GM19043 (cell line): ENCODE measurements around the gene CISTR.
A peak's percentile ranks its signal among the peaks of the same experiment; 100 is the strongest.
"Not testable (repeated sequence)": the region's sequence is repeated elsewhere in the genome, so short reads cannot be mapped to it uniquely, and the experiment has no call there.

ENCODE experiments used
- ATAC-seq: cut with Tn5 transposase; IDR thresholded peaks from one replicate; pipeline ENCODE4 v1.9.1; 2021; ENCODE audit warnings: low read depth; ENCODE audit not compliant: unreplicated experiment

CISTR gene

DNA sequence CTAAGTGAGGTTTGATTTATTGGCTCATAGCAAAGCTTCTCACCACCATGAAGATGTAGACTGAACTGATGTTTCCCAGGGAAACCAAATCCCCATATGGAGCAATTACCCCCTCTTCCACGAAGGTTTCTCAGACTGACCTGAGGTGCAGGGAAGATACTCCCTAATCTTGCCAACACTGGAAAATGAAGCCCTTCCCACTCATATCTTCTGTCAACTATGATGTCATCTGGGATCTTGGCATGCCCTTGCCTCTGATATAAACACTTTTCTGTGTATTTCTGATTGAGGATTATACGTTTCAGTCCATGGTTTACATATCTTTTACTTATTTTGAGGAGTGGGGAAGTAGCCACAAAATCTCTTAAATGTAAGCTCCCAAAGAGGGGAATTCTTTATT, 14.1 kb upstream of the CISTR start:
- no peak for ATAC-seq

DNA sequence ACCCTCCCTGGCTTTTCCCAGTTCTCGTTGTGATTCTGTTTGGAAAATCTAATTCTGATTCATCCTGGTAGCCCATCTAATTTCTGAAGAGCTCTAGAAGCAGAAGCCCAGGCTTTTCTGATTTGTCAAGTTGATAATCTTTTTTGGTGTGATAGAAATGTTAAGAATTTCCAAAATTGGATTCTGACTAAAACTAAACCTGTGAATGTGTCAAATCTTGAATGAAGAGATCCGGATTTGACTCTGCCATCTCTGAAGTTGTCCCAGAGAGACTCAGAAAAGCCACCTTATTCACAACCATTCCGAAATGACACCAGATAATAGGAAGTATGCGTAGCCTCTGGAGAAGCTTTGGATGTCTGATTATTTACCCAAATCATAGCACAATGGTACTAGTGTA, 12.8 kb upstream of the CISTR start:
- ATAC-seq: no peak

DNA sequence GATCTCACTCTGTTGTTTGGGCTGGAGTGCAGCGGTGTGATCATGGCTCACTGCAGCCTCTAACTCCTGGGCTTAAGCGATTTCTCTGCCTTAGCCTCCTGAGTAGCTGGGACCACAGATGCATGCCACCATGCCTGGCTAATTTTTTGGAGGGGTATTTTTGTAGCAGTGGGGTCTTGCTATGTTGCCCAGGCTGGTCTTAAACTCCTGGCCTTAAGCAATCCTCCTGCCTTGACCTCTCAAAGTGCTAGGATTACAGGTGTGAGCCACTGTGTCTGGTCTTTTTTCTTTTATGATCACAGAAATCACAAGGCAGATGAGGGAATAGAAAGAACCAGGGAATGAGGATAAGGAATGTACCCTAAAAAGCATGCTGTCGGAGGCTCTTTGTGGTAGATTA, 11.0 kb upstream of the CISTR start:
- not testable (repeated sequence) for ATAC-seq

DNA sequence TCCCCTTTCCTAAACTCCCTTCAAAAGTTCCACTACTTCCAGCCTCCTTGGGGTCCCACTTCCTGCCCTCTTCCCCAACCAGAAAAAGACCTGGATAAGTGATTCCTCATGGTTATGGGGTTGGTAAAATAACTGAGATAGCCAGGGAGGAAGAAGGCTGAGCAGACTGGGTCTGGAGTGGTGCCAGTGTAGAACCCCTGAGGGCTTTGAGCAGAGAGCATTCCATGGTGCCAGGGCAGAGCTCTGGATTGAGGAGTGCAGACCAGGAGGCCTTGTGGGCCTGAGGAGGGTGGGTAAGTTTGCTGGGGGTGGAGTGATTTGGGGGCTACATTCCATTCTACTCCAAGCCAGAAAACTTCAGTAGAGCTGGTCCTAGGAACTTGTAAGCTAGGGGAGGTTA, 9.5 kb upstream of the CISTR start:
- no peak for ATAC-seq

DNA sequence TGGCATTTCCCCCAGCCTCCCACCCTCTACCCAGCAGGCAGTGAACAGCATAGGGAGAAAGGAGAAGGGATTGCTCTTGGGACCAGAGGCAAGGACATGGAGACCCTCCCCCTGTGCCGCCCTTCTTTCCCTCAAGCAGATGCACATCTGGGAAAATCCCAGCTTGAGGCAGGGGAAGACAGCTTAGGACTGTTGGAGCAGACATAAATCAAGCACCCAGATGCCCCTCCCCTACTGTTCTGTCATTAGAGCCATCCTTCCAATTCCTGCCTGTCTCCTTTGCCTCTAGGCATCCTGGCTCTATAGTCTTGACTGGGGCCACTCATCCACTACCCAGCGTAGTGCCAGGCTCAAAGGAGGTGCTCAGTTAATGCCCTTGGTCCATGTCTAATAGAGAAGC, 7.5 kb upstream of the CISTR start:
- ATAC-seq: no peak

DNA sequence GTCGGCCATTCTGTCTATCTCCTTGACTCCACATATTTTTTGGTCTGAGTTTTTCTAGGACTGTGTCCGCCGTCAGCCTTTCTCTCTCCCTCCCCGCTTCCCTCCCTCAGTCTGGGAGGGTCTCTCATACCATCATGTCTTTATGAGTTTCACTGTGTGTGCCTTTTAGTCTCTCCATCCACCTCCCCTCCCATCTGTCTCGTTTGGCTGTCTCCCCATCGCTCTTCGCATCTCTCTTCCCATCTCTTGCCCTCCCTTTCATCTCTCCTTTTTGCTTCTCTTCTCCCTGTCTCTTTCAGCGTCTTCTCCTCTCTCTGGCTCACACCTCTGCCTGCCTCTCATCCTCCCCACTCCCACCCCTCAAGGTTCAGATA, 6.9 kb upstream of the CISTR start:
- no peak for ATAC-seq

DNA sequence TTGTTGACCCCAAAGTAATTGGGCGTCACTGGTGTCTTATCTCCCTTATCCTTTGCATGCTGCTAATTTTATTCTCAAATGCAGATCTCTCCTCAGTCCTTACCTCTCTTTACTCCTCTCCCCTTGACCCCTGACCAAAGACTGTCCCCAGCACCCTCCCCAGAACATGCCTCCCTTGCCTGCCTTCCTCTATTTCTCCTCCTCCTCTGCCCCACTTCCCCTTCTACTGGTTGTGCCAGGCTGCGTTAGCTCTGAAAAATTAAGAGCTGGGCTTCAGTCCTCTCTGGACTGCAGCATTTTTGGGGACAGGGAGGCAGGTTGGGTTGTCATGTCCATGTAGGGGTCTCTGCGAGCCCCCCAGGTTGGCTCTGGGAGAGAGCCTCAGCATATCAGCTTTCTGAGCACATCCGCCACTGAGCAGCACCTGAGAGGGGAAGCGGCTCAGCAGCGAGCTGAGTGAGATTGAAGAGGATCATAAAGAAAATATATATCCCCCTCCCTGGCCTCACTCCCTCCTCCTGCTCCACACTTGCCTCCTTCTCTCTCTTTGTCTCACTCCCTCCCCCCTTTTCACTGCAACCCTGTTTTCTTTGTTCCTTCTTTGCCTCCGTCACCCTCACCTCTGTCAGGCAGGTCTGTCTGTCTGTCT, 6.4 kb upstream of the CISTR start:
- no peak for ATAC-seq

DNA sequence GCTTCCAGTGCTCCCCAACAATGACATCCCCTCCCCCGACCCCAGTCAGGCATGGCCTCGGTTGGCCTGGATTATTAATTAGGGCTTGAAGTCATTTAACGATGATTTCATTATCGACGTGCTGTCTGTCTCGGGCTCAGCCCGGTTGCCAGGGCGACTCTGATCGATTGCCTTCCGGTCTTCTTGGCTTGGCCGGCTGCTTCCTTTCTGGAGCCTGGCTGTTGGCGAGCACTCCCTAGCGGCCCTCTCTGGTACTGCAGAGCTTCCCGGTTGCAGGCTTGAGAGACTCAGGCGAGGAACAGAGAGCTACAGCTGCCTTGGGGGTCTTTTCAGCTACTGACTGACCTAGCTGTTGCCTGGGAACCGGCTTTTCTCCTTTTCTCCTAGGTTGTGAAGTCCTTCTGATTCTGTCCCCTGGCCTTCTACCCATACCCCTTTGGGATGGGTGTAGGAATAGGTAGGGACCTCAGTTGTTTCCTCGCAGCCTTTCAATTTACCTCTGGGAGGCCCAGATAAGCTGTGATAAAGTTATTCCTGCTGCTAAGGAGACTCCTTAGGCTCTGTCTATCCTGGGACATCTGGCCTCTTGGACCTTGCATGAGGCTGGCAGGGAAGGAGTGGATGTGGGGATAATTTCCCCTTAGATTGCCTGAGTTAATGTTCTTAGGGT, 5.5 kb upstream of the CISTR start:
- peak; percentile 38 for ATAC-seq

DNA sequence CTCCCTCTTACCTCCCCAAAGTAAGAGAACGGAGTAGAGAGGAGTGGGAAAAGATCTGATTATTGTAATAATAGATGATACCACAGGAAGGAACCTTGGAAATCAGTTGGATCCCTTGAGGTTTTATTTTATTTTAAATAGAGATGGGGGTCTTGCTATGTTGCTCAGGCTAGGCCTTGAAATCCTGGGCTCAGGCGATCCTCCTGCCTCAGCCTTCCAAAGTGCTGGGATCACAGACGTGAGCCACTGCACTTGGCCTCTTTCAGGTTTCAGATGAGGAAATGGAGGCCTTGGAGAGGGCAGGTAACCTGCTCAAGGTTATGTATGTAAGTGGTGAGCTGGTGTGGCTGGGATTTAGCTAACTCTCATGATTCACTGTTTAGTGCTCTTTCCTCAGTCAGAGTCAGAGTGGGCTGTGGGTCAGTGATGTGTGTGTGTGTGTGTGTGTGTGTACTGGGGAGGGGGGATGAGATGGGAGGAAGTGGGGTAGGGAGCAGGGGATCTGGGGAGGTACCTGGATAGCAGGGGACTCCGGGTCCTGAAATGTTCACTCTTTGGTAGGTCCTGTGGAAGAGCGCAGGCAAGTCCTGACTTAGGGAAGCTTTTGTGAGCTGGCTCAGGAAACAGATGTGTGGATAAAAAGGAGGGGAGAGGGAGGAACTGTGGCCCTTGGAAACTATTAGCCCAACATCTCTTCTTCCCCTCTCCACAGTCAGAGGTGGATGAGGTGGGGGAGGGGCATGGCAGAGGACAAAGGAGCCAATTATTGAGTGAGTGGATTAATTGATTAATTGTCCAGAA, 4.7 kb upstream of the CISTR start:
- no peak for ATAC-seq

DNA sequence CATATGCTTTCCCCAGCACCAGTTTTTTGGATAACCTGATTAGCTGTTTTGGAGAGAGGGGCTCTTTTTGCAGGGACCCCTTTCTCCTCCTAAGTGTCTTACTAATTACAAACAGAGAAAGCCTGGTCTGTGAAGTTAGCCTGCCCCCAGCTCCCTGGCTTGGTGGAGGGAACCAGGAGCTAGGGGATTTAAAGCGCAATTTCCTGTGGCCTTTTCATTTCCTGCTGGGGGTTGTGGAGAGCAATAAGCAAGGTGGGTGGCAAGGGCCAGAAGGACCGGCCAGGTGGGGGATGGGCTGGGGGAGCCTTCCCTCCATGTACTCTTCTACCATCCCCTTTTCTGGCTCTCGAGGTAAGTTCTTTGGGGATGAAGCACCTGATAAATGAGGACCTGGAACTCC, 4.1 kb upstream of the CISTR start:
- ATAC-seq: no peak

DNA sequence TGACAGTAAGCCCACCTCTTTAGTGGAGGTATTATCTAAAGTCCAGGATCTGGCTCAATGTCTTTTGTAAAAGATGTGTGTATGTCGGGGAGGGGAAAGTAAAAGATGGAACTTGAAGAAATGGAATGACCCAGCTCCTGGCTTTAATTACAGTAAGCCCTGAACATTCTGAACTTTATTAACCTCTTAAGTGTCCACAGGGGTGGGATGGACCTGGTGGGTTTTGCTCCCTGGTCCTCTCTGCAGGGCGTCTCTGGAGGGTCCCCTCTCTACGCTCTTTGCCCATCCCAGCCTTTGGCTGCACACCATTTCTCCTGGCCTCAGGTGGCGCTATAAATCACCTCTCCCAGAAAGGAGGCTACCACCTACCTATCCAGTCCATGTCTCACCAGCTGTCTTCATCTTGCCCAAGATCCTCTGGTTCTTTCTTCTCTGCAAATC, 3.7 kb upstream of the CISTR start:
- no peak for ATAC-seq

DNA sequence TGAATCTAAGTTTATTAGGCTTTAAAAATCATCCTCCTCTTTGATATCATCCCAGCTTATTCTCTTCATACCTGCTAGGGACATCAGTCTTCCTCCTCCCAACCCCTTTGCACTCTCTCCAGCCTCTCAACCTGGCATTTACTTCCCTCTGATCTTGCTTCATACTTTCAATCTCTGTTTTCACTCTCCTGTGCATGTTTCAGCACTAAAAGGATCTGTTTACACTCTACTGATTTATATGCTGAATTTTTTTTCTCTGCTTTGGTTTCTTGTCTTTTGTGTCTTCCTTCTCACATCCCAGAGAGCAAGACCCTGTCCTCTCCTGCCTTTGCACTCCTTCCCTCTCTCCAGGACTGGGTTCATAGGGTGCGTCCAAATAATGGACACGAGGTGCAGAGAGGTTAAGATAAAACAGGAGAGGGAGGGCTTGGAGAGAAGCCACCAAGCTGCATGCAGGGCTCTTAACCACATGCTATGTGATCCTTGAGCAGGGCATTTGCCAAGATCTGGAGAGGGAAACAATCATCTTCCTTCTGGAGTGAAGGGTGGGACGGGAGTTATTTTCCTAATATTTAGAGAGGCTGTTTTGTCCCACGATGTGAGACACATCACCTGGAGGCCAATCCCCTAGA, 3.0 kb upstream of the CISTR start:
- no peak for ATAC-seq

DNA sequence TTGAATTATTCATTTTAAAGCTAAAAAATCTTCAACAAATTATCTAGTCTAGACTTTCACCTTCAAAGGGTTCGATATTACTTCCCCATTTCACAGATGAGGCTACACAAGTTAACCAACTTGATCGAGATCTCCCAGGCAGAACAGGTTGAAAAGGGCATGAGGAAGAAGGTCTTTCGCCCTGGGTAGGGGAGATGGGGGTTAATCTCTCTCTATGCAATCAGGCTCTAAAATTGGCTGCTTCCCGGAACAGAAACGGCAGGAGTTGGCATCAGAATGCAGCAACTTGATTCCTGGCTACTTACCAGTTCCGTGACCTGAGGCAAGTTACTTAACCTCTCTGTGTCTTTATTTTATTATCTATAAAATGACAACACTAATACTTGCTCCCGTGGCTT, 2.4 kb upstream of the CISTR start:
- no peak for ATAC-seq

DNA sequence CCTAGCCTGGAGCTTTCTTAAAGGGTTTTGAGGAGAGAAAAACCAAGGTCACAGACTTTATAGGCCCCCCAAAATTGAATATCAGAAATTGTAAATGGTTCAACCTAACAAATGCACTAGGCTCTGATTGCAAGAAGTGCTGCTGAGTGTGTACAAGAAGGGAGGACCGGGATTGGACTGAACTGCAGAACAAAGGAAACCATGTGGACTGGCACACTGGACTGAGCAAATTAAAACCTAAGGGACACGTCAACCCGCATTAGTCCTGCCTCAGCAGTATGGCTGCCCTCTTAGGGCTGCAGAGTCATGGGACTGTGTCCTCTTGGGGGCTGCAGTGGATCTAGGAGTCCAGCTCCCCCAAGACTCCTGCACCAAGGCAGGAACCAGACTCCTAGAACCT, 842 bp upstream of the CISTR start:
- no peak for ATAC-seq

DNA sequence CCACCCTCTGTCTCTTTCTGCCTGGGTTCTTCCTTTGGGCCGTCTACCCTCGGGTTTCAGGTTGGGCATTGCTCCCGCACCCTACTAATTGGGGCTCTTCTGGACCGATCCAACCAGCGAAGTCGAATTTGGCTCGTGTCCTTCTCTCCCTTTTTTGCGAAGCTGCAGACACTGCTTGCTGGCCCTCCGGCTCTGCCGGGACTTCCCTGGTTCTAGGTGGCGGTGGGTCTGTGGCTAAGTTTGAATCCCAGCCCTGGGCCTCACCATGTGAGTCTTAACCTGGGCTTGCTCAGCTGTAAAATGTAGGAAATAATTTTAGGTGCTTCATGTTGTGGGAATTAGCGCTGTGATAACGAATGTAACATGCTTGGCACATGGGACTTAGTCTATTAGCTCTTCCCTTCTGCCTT, 418 bp upstream of the CISTR start:
- no peak for ATAC-seq

DNA sequence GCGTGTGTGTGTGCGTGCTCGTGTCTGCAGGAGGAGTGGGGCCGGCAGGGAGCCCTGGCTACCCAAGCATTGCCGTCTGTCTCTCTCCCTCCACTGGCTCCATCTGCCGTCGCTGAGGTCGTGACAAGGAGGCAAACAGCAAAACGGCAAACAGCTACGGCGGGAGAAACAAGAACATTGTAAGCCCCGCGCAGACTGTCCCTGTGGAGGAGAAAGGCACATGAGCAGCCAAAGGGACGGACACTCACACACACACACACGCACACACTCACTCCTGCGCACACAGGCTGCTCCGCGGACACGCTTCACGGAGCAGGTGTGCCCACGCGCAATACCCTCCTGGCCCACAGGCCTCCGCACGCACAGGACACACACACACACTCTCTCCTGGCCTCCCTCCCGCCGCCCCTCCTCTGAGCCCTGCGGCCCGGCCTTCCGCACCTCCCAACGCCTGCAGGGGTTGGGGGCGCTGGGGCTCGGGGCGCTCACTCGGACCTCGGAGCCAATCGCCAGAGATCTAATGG, 905 bp downstream of the CISTR start:
- ATAC-seq: no peak

DNA sequence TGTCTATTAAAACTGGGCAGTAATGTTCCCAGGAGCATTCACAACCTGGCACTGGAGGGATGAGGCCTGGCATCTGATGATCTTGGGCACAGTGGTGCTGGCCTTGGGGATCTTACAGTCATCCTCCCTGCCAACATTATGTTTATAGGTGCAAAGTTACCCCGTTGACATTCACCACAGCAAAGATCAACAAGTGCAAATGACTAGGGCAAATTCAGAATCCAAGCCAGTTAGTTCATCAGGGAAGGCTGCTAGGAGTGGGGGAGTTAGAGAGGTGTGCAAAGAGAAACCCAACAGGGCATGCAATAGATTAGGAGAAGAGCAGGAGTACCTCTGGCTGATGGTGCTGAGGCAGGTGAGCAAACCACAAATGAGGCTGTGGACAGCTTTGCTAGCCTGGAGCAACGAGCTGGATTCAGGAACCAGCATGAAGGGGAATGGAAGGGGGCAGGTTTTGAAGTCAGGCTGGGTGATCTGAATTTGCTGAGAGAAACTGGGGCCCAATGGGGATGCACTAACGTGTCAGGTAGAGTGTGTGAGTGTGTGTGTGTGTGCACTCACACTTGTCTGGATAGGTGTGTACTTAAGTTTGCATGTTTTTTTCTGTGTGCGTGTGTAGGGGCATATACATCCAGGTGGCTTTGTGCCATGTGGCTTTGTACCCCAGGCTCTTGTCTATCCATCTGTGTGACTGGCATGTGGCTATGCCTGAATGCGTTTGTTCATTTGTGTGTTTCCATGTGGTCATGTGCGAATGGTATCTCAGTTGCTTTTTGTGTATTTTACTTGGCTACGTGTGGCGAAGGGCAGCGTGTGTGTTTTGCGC, 1.6 kb downstream of the CISTR start:
- ATAC-seq: no peak

DNA sequence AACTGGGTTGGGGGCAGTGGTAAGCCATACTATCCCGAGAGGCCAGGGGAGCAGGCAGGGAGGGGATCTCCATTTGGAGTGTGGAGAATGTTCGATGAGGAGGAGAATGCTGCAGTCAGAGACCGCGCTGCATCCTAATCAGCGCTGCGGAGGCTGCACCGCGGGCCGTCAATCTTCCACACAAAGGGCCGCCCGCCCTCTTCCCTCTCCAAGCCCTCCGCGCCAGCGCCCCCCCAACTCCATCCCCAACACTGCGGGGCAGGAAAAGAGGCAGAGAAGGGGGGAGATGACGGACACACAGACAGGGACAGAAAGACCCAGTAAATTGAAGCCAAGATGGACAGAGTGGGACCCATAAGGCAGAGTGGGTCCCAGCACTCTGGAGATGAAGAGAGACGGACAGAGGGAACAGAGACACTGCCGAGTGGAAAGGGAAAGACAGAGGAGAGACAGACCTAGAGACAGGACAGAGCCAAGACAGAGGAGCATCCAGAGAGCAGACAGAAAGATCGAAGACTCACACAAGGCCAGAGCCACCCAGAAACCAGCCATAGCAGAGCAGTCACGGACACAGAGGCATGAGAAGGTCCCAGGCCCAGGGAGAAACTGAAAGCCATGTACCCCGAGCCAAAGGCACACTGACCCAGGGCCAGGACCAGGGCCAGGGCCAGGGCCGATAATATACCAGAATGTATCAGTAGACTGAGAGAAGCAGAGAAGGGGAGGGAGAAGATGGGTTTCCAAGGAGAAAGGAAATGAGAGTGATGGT, 3.5 kb downstream of the CISTR start:
- no peak for ATAC-seq

DNA sequence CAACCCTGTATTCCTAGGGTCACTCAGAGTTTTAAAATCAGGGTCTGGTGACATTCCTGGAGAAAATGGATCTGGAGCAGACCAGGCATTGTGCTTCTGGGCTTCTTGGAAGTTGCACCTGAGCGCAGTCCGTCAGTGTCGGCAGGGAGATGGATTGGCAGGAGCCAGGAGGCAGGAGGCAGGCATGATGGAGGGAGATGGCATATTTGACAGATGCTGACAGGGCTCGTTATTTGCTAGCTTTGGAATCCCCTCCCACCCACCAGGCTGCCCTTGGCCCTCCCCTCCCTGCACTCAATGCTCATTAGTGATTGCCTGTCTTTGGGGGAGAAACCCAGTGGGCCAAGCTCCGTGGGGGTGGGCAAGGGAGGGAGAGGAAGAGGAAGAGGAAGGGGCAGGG, 4.7 kb downstream of the CISTR start:
- no peak for ATAC-seq
